ELR (cell line): ENCODE measurements around the gene KCNJ6.
"Not testable (repeated sequence)": the region's sequence is repeated elsewhere in the genome, so short reads cannot be mapped to it uniquely, and the experiment has no call there.

Experiments
- DNase-seq: peaks from one replicate; pipeline ENCODE4 v3.0.0-alpha.2; 2015; ENCODE audit warnings: low read depth

Gene KCNJ6

DNA sequence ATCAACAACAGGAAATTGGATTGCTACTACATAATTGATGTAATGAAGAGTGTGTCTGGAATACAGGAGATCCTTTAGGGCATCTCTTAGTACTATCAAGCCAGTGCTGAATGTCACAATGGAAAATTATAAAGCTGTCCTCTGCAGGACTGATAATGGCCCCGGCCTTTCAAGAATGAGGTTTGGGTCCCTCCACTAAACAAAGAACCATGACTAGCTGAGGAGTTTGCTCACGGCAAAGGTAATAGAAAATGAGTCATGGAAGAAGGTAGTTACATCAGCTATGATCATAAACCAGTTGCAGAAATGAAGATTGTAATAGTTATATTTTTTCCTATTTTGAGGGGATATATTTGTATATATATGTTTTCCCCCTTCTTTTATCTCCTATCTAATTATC, 145.8 kb downstream of the KCNJ6 start:
- DNase-seq: no peak

DNA sequence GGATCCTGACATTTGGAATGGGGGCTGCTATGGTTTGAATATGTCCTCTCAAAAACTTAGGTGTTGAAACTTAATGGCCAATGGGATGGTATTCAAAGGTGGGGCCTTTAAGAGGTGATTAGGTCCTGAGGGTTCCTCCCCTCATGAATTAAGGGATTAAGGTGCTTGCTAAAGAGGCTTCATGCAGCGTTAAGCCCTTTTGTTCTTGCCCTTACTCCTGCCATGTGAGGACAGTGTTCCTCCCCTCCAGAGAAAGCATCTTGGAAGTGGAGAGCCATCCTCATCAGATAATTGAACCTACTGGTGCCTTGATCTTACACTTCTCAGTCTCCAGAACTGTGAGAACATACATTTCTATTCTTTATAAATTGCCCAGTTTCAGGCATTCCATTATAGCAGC, 146.6 kb downstream of the KCNJ6 start:
- DNase-seq: no peak

DNA sequence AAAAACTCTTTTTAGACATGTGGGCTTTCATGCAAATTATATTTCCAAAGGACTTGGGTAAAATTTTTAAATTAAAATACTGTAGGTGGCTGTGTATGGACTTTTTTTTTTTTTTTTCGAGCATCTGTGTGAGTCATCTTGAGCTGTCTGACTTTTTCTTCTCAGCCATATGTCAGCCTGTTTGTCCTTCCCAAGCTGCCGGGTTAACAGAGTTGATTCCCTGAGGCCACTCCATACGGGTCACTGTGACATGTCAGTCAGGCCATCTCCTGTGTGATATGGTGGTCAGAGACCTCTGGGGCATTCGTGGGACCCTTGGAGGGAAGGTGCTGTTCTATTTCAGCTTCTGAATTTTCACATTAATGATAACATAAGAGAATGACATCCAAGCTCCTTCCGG, 148.3 kb downstream of the KCNJ6 start:
- DNase-seq: peak; percentile 62

DNA sequence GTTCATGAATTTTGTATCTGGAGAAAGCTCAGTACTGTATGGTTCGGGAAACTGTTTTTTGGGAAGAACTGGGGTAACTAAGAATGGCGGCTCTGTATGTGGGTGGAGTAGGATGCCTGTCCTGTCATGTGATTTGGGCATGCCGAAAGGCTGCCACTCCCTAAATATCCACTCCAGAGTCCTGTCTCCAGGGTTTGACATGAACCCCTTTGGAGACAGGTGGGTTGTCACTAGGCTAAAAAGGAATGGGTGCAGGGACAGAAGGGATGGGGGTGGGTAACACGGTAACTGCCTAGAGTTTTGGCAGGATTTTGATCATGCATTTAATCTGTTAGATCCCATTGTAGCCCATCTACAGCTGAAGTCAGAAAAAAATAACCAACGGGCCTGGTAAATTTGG, 150.1 kb downstream of the KCNJ6 start:
- no peak for DNase-seq

DNA sequence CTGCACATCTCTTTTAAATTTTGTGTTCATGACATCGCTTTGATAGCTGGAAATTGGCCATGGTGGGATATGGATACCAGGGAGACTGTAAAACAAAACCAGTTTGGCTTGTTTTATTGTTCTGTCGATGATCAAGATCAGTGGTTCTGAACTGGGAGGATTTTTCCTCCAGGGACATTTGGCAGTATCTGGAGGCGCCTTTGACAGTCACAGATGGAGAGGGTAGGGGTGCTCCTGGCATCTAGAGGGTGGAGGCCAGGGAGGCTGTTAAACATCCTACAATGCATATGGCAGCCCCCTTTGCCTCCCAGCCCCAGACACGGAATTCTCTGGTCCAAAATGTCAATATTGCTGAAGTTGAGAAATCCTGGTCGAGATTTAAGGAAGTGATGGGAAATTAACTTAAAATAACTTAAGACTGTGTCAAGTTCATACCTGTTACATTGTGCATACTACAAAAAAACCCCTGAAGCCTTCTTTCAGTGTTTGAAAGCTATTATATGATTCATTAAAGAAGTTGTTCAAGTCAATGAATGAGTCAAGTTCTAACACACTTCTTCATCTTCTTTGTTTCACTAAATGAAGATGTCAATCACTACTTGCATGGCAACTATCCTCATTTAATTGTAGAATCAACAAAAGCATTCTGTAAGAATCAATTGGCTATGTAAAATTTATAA, 150.9 kb downstream of the KCNJ6 start:
- DNase-seq: no peak

DNA sequence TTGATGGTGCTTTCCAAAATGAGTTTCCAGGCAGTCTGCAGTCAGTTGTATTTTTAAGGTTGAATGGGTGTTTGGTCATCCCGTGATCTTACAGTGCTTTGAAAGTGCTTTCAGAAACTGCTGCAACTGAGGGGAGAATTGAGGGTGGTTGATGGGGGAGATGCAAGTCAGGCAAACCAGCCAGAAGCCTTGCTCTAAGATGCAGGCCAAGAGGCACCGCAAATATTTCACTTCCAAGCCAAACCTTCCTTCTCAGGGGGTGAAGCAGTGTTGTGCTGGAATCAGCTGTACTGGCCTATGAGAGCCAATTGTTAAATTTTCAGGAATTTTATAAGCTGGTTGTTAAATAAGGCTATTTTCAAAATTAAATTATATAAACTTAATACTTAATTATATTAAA, 151.6 kb downstream of the KCNJ6 start:
- DNase-seq: no peak

DNA sequence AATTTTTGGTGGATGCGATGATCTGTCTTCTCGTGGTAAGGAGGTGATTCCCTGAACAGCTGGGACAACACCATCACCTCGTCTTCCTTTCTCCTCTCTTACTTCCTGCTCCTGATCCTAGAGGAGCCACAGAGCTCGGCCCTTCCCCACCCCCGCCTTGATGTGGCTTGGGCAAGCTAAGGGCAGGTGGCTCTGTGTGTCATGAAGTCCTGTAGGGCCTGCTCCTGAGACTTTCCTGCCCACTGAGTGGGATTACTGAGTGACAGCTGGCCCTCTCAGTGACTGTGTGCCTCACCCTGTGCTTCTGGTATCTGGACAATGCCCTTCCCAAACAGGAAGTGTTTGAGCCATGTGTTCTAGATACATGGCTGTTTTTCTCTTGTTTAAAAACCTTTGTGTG, 153.0 kb downstream of the KCNJ6 start:
- DNase-seq: no peak

DNA sequence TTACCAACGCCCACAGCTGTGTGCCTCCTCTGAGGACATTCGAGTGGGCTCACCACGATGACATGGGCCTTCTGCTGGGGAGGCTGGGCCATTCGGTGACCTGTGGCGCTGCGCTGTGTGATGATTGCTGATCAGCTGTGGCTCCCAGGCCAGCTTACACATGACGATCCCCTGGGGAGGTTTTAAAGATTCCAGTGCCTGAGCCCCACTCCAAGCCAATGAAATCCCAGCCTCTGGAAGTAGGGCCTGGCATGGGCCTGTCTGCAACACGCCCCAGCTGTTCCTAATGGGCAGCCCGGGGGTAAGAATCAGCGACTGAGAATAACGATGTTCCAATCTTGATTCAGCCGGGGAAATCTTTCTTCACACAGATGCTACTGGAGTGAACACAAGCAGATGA, 153.7 kb downstream of the KCNJ6 start:
- no peak for DNase-seq

DNA sequence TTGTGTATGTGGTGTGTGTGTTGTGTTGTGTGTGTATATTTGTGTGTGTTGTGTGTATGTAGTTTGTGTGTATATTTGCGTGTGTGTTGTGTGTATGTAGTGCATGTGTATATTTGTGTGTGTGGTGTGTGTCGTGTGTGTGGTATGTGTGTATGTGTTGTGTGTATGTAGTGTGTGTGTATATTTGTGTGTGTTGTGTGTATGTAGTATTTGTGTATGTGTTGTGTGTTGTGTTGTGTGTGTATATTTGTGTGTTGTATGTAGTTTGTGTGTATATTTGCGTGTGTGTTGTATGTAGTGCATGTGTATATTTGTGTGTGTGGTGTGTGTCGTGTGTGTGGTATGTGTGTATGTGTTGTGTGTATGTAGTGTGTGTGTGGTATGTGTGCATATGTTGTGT, 154.9 kb downstream of the KCNJ6 start:
- DNase-seq: not testable (repeated sequence)

DNA sequence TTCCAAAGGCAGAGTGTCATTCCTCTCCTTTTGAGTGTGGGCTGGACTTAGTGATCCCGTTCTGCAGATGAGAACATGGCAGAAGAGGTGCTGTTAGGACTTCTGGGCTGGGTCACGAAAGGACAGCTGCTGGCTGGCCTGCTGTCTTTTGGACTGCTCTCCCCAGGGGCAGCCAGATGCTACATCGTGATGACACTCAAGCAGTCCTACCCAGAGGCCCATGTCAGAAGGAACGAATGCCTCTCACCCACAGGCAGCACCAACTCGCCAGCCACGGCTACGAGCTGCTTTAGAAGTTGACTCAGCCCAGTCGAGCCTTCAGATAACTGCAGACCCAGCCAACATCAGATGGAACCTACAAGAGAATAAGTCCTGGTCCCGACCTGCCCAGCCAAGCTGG, 156.5 kb downstream of the KCNJ6 start:
- no peak for DNase-seq

DNA sequence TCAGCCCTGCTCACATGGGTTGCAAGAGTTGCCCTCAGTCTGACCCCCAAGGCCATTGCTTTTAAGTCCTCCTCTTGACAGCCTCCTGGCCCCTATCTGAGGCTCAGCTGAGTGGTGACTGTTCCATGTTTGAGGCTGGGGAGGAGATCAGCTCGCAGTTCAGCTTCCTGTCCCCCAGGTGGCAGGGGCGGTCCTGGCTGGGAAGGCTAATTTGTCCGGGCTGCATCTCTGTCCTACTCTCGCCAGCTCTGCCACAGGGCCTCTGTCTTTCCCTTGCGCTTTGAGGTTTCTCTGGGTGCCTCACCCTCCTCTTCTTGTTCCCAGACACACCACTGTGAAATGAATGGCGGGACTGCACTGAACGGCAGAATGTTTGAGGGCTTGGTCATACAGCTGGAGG, 157.3 kb downstream of the KCNJ6 start:
- peak; percentile 71 for DNase-seq

DNA sequence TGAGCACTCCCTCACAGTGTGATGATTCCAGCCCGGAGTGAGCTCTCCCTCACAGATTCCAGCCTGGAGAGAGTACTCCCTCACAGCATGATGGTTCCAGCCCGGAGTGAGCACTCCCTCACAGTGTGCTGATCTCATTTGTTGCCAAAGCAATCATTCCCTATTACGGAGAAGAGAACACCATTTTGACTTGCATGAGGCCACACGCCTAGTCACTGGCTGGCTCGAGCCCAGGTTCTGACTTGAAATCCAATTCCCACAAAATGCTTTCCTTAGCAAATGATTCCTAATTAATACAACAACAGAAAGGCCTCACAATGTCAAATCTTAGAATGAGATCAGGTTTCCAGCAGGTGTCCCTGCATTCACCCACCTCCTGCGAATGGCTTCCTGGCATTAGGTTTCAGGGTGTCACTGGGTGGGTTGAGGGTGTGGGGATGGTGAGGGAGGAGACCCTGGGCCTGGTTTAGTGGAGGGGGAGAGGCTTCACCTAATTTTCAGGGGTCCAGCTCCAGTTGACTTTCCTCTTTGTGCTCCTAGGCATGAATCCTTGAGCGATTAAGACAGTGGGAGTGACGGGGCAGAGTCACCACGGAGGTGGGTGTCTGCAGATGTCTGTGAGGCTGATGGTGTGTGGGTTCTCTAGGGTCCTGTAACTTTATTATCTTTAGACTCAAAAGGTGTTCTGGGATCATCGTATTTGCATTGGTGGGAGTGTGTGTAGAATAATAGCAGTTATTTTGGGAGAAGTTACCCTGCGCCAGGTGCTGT, 158.5 kb downstream of the KCNJ6 start:
- no peak for DNase-seq

DNA sequence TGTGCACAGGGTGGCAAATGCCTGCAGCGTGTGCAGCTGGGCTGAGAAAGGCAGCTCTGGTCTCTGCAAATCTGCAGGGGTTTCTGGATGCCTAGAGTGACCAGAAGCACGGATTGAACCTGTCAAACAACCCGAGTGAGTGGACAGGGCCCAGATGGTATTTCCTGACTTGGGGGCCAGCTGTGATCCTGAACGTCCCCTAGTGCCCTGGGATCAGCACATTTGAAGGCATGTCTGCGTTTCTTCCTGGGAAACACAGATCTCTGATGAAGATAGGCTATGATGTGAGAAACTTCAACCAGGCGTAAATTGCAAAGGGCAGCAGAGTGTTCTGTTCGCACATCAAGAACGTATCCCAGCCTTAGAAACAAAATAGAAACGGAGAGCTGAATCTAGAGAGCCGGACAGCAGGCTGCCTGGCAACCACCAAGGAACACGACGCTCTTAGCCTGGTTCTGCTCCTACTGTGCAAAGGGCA, 163.1 kb downstream of the KCNJ6 start:
- DNase-seq: no peak

DNA sequence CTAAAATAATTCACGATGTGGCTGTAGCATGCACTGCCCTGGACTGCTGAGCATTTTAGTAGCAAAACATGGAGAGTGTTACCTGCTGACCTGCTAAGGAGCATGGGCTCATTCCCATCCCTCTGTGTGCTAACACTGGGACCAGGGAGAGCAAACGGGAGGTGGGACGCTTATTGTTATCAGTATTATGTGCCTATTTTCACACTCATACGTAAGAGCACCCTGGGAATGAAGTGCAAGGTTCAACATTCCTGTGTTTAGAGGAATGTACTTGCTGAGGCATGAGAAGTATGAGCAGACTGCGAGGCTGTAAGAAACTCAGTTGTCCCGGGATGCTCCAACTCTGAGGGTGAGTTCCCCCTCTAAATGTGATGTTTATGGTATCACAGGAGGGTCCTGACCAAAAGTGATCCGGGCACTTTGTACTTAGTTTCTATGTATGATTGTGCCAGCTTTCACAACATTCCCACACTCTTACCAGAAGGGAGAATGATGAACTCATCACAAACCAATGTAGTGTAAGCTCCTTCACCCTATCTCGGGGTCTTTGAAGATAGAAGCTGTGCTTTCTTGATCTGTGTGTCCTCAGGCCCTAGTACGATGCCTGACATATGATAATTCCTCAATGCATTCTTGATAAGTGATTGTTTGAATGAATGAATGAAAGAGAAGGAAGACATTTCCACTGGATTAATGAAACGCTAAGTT, 164.8 kb downstream of the KCNJ6 start:
- no peak for DNase-seq

DNA sequence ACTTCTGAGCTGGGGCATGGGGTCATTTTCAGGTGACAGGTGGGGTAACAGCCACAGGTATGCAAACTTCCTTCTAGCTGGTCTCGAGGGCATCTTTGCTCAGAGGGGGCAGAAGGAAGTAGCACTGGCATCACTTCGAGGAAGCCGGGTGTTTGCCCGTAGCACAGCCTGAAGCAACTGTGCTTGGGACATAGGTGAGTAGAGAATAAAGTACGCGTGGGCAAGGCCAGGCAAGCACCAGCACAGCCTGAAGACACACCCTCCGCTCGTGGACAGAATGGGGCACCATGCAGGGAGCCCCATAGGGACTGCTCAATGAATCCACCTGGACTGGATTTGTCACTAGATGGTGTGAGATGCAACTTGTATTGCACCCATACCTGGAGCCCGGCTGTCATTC, 167.1 kb downstream of the KCNJ6 start:
- DNase-seq: no peak

DNA sequence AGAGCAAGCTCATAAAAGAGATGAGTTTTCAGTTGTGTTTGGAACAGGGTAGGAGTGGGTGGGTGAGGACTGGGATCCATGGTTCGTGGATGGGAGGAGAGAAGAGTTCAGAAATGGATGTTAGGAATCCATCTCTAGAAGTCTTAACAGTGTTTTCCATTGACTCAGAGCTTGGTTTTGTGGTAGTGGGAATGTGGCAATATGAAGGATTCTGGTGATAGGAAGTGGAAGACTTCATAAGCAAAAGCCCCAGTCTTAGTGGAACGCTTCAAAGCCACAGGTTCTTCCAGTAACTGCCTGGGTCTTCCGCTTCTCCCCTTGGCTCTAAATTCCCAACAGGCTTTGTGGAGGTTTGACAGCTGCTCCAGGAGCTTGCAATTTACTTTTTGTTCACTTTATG, 167.9 kb downstream of the KCNJ6 start:
- no peak for DNase-seq

DNA sequence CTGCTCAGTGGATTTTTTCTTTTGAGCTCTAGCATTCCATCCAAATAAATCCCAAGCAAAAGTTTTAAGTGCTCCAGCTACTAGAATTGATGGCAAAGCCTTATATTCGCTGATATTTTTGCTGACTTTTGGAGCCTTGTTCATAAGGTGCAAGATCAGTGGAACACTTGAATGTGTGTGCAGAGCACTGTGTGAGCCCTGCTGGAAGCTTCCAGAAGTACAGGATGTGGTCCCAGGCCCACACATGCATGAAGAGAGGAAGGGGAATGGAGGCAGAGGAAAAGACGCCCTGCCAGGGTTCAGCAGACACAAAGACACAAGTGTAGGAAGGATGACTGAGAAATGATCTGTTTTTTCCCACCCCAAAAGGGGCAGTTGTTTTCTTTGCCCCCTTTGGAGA, 169.4 kb downstream of the KCNJ6 start:
- DNase-seq: no peak

DNA sequence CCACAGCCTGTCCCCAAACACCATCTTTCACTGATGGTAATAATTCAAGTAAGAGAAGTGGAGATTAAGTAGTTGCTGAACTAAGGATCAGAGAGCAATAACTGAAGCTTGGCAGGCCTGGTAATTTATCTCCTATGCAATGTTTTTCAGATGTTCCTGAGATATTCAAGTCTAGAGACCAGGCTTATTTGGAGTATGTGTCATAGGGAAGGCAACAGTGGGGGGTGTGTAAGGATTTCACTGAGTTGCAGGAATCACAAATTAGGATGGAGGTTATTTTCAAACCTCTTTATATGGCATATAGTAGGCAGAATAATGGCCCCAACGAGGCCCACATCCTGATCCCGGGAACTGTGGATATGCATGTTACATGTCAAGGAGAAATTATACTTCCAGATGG, 171.7 kb downstream of the KCNJ6 start:
- DNase-seq: no peak

DNA sequence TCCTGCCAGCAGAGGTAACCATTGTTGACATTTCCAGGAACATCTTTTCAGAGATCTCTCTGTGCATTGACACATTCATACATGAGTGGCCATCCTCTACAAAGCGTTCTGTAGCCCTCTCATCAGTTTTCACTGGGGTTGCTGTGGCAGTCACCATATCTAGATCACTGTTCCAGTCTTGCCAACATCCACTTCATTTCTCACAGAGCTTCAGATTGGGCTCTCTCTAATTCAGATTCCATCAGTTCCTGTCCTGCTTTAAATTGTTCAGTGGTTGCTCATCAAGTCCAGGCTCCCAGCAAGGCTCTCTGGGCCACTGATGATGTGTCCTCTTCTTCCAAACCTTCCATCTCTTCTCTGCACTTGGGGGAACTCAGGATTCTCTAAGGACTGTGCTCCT, 173.7 kb downstream of the KCNJ6 start:
- DNase-seq: peak; percentile 27

DNA sequence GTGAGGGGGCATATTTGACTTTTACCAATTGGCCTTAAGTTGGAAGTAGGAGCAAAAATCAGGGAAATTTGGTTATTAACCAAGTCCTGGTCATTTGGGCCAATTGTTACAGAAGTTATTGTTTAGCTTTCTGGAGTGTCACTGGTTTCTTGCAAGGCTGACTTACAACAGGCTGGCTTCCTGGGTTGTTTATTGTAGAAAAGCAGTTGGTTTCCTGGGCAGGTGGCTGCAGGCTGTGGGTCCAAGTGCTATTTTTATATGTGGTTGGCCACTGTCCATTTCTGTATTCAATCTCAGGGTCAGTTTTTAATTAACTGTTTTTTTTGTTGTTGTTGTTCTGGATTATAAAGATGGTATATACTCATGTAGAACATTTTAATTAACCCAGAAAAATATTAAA, 174.1 kb downstream of the KCNJ6 start:
- no peak for DNase-seq

DNA sequence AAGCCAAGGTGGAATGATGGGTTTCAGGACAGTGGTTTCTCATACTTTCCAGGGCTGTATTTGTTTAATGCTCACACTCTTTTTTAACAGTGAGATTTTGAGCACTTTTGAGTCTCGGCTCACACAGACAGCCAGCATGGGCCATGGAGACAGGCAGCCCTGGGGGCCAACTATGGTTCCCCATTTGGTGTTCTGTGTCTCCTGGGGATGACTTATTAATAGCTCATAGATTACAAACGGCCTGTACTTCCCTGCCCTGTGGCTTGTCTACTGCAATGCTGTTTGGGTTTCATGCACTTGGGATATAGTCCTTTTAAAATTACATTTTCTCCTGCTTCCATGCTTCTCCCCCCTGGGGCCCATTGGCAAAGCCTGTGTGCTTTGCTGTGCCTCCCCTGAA, 178.3 kb downstream of the KCNJ6 start:
- no peak for DNase-seq

DNA sequence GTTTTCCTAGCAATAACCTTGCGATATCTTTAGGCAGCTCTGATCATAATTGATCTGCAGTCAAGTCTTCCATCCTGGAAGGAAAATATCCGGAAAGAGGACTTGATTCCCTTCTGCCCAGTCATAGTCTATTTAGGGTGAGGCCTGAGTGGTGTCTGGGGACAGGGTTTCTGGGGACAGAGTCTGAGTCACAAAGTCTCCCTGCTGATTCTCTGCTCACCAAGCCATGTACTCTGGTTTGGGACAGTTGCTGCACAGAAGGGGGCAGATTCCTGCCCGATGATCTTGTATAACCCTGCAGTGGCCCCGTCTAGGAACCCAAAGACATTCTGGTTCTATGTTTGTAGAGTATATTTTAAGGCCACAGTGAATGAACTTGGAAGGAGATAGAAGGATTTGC, 178.8 kb downstream of the KCNJ6 start:
- DNase-seq: no peak

DNA sequence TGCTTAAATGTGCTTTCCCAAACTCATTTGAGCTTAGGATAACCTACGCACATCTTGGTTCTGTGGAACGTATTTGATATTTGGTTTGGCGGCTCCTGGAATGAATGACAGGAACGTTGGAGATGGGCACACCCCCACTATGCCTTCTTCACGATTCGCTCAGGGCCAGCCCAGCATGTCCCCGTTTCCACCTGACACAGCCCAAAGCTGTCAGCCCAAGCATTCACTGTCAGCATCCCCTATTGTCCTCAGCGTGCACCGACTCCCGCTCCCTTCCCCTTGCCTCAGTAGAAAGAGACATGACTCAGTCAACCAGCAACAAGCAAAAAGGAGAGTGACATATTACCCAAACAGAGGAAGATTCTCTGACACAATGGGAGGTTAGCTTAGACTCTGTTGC, 181.4 kb downstream of the KCNJ6 start:
- DNase-seq: no peak
